Measurements from ENCODE around the gene ANXA4. TPM values are rescaled to one million over a fixed set of nuclear protein-coding genes. Genes with fewer than 3 reads are reported as not detected.

Gene ANXA4
- total RNA-seq, 2 donors from 2014 or later, result 258 to 324 TPM

DNA sequence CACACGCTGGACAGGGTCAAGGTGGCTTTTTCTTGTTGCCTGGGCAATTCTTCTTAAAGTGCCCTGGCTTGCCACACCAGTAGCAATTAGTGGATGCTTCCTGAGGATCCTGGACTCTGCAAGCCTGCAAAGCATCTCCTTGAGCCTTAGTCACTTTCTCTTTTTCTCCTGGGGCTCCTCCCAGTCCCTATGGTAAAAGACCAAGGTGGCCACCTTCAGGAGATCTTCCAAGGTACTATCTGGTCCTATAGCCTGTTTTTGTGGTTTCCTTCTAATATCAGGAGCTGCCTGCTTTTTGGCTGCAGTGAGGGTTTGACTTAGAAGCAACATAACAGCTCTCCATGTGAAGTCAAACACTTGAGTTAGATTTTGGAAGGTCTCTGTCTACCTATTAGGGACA lies 54.2 kb downstream of the ANXA4 start:
- H3K27me3 ChIP-seq, result no peaks in the 10 kb centered on the region
- intact Hi-C loops (cut with DNase I), result no loop called here
- TF ChIP-seq CTCF (IDR thresholded peaks at IDR 0.05), result no peak
- DNase-seq, result no peak
- H3K4me1 ChIP-seq, result peaks cover 4% of the 10 kb centered on the region
- no peaks in the 10 kb centered on the region for H3K36me3 ChIP-seq
- no peak overlapping the region for H3K27ac ChIP-seq
- H3K9me3 ChIP-seq, result no peaks in the 10 kb centered on the region
- no peak overlapping the region for H3K4me3 ChIP-seq
- H3K9ac ChIP-seq (ENCODE audit: low read depth in 2 of 2, low read length in 2 of 2), result no peak overlapping the region

DNA sequence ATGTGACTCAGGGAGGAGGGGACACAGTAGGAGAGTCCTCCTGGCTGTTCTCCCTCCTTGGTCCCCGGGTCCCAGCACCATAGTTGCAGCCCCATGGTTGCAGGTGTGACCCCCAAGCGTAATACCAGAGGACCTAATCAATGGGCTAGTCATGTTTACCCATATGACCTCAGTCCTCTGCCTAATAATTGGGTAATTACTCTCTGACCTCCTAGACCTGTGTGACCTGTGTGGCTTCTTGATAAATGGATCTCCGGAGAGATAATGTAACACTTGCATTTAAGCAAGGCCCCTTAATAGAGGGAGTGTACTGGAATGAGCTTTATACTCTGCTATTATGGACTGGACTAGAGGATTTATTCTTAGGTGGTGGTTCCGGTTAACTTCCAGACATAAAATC lies 55.3 kb downstream of the ANXA4 start:
- Histone ChIP-seq H3K27ac (no peak overlapping the region), H3K9ac (ENCODE audit: low read depth in 2 of 2, low read length in 2 of 2) (no peak overlapping the region), H3K4me1 (peaks cover 4% of the 10 kb centered on the region), H3K36me3 (no peaks in the 10 kb centered on the region), H3K9me3 (no peaks in the 10 kb centered on the region), H3K4me3 (no peak overlapping the region), H3K27me3 (no peaks in the 10 kb centered on the region)
- DNase-seq, result no peak
- no peak for TF ChIP-seq CTCF (IDR thresholded peaks at IDR 0.05)
- intact Hi-C loops (cut with DNase I), result no loop called here

GRCh38 chr2:69797836-69798289 lies 55.9 kb downstream of the ANXA4 start:
- Histone ChIP-seq H3K4me1 (peaks cover 4% of the 10 kb centered on the region), H3K27ac (peak overlapping the region; percentile 56), H3K4me3 (no peak overlapping the region), H3K9ac (ENCODE audit: low read depth in 2 of 2, low read length in 2 of 2) (peak overlapping the region in 1 of 2 donors; percentile 72), H3K36me3 (no peaks in the 10 kb centered on the region), H3K27me3 (no peaks in the 10 kb centered on the region), H3K9me3 (no peaks in the 10 kb centered on the region)
- TF ChIP-seq CTCF (IDR thresholded peaks at IDR 0.05), result no peak
- intact Hi-C loops (cut with DNase I), result no loop called here
- no peak for DNase-seq

GRCh38 chr2:69798290-69798908 lies 56.5 kb downstream of the ANXA4 start:
- intact Hi-C loops (cut with DNase I), result no loop called here
- Histone ChIP-seq H3K4me3 (peak overlapping the region; percentile 5), H3K27ac (peak overlapping the region; percentile 56), H3K9ac (ENCODE audit: low read depth in 2 of 2, low read length in 2 of 2) (peak overlapping the region; percentile 66 to 72), H3K36me3 (no peaks in the 10 kb centered on the region), H3K9me3 (no peaks in the 10 kb centered on the region), H3K27me3 (no peaks in the 10 kb centered on the region), H3K4me1 (peaks cover 4% of the 10 kb centered on the region)
- DNase-seq, result no peak
- no peak for TF ChIP-seq CTCF (IDR thresholded peaks at IDR 0.05)

DNA sequence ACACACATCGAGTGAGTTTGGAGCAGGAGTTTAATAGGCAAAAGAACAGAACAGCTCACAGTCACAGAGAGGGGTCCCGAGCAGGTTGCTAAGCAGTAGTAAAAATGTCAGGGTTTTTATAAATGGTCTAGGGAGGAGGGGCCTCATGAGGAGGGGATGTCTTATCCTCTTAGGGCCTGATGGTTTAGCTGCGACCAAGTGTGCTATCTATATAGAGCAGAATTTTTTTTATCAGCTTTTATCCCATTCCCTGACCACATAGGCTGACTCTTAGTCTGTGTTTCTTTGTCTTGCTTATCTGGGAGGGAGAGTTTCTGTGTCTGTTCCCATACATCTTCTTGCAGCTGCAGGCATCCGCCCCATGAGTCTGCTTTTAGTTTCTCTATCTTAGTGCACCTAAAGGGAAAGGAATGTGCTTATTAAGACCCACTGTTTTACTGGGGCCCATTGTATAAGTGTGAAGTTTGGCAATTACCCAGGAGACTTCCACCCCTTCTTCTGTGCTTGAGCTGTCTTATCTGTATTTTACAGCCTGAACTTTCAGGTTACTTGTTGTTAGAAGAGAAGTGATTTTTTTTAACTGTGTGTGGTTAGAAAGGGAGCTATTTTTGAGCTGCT lies 57.1 kb downstream of the ANXA4 start:
- DNase-seq, result no peak
- Histone ChIP-seq H3K9me3 (no peaks in the 10 kb centered on the region), H3K36me3 (no peaks in the 10 kb centered on the region), H3K4me3 (peak overlapping the region; percentile 5), H3K27ac (peak overlapping the region; percentile 56), H3K9ac (ENCODE audit: low read depth in 2 of 2, low read length in 2 of 2) (peak overlapping the region; percentile 66 to 72), H3K27me3 (no peaks in the 10 kb centered on the region), H3K4me1 (peaks cover 4% of the 10 kb centered on the region)
- intact Hi-C loops (cut with DNase I), result no loop called here
- TF ChIP-seq CTCF (IDR thresholded peaks at IDR 0.05), result no peak
